ENCODE data around the gene MRGPRG. TPM values are rescaled to one million over a fixed set of nuclear protein-coding genes. Genes with fewer than 3 reads are reported as not detected.

MRGPRG gene
- polyA plus RNA-seq, 1 donor, result not detected

DNA sequence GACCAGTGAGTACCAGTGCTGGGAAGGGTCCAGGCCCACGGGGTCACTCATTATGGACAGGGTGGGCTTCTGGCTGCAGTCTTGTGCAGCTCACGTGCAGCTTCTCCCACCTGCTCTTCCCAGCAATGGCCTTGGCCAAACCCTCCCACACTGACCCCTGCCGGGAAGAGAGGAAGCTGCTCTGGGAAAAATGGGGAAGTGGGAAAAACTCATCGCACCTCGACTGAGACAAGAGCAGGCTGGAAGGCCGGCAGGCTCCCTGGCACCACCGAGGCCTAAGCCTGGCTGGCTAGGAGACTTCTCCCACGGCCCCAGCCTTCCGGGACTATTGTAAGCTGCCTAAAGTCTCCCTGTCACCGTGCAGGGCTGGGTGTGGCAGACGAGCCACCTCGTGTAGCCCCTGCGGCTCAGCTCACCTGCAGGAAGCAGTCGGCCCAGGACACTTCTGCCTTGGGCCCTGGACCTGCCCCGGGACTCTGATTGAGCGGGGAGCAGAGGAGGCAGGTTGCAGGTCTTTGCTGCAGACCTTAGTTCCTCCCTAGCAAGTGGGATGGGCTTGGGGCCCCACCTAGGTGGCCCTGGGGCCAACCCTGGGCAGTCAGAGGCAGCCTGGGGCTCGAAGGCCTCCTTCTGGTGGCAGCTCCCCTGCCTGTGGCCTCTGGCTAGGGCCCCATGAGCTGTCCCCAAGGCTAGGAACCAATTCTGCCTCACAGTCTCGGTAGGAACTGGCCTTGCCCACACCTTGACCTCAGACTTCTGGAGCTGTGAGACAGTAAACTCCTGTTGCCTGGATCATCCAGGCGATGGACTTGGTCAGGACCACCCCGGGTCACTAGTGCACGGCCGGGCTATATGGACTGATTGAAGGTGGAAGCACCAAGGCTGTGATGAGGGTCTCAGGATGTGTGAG lies 23.1 kb downstream of the MRGPRG start:
- peak; percentile 26 for DNase-seq

DNA sequence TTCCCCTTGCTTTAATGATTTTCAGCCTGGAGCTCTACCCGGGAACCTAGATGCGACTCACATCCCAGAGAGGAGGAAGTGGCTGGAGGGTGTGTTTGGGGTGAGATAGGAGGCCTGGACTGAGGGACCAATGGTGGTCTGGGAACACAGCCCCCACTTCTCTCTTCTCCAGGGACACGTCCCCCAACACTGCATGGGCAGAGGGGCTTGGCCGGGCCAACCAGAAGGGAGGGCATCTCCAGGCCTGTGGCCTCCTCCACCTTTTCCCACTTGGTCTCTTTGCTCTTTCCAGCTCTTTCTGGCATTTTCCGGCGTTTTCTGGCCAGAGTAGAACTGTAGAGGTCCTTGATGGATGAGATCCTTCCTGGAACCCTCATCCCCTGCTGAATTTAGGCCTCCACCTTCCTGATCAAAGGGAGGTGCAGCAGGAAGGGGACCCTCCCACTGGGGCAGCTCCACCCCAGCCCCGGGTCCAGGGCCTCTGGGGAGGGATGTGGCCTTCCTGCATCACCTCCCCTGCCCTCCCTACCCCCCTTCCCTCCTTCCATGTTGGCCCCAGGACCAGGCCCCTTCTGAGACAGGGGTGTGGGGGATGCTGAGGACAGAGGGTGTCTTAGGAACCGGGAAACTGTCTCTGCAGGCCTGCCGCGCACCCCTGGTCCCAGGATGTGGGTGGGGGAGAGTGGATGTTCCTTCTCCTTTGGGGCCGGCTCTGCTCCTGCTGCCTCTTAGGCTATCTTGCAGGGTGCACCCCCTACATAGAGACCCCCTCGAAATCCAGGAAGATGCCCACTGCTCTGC lies 24.4 kb downstream of the MRGPRG start:
- DNase-seq, result no peak

DNA sequence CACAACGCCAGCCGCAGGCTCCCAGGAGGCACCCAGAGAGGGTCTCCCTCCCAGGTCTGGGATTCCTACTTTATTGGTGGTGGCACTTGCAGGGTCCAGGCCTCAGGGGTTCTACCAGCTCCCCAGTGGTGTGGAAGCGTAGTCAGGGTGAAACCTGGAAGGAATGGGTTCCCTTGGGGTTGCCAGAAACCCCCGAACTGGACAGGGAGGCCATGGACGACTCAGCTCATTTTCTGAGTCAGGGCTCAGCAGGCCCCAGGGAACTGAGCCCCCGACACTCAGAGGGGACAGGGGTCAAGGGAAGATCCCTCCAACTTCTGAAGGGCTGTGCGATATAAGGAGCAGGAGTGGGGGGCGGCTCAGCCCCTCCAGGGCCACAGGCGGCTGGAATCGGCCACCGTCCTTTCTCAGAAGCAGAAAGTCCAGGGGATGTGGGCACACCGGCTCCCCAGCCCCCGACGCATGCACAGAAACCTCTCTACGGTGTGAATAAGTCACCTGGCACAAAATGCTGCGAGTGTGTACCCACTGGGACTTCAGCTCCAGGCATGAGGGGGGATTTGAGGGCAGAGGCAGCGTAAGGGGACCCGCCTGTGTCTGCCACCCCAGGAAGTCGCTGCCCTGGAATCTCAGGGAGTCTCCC lies 25.1 kb downstream of the MRGPRG start:
- DNase-seq, result no peak

DNA sequence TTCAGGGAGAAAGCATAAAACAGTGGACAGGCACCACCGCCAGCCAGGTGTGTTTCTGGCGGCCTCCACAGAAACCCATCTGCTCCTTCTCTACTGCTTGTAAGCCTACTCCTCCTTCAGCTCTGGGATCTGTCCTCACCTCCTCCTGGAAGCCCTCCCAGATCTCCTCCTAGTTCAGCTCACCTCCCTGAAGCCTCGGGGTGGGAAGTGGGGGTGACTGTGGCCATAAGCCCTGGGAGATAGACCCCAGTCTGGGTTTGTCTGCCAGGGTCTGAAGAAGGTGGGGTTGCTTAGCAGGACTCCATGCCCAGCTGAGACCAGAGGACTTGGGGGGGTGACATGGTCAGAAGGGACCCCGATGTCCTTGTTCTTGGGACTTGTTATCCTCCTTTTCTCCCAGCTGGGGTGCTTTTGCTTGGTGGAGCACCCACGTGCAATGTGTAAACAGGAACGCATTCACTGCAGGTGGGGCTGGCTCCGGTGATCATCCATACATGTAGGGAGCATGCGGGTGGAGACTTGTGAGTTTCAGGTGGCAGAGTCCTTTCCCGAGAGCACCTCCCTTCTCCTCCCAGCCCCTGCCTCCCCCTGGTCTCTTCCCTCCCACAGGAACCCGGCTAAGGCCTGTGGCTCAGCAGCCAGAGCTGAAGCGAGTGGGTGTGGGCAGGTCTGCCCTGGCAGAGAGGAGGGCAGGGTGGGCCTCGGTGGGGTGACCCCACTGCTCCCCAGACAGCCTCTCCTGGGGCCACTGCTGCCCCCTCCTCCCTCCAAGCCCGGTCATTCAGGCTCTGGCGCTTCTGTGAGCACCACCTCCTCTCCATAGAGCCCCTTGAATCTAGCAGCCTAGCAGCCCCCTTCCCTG lies 25.9 kb downstream of the MRGPRG start:
- no peak for DNase-seq

DNA sequence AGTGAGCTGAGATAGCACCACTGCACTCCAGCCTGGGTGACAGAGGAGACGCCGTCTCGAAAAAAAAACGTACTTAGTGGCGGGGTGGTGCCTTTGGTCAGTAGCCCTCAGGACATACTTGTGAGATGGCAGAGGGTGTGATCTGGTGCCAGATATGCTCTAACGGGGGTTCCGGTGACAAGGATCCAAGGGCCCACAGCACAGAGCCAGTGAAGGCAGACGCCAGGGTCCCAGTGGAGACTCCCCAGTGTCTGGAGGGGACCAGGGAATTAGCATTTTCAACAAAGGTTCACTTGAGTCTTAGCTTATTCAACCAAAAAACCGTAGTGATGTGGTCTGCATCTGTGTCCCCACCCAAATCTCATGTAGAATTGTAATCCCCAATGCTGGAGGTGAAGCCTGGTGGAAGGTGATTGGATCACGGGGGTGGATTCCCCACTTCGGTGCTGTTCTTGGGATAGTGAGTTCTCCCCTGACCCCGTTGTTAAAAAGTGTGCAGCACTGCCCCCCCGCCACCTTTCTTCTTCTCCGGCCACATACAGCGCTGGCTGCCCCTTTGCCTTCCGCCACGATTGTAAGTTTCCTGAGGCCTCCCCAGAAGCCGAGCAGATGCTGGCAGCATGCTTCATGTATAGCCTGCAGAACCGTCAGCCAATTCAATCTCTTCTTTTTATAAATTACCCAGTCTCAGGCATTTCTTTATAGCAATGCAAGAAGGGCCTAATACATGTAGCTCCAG lies 26.9 kb downstream of the MRGPRG start:
- no peak for DNase-seq

DNA sequence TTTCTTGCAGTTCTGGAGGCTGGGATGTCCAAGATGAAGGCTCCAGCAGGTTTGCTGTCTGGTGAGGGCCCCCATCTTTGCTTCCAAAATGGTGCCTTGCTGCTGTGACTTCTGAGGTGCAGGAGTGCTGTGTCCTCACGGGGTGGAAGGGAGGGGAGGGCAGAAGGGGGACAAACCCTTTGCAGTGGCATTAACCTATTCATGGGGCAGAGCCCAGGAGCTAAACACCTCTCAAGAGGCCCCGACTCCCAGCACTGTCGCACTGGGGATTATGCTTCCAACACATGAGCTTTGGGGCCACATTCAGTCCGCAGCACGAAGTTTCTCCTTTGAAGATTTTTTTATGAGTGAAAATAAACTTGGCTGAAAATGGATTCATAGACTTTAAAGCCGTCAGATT lies 28.0 kb downstream of the MRGPRG start:
- DNase-seq, result no peak

DNA sequence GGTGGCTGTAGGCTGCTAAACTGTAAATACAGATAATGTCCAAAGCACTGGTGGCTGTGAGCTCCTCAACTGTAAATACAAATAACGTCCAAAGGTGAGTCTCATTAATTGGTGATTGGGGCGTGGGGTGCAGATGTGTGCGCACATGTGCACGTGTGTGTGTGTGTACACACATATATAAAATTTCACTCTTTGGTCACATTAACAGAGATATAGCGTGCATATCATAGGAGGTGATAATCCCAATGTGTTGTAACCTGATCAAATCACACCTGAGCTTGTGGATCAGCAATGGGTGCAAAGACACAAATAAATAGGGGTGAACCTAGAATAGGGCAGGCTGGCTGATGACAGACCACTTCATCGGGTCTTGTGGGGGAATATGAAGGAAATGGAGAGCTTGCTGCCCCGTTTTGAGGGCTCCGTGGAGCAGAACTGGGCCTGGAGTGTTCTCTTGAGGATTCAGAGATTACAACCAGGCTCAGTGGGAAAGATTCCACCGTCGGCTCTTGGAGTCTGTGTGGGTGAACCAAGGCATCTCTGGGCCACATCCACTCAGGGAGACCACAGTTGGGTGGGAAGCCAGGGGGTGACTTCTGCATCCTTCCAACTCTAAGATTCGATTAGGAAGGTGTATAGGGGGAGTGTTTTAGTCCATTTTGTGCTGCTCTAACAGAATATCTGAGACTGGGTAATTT lies 28.6 kb downstream of the MRGPRG start:
- no peak for DNase-seq

DNA sequence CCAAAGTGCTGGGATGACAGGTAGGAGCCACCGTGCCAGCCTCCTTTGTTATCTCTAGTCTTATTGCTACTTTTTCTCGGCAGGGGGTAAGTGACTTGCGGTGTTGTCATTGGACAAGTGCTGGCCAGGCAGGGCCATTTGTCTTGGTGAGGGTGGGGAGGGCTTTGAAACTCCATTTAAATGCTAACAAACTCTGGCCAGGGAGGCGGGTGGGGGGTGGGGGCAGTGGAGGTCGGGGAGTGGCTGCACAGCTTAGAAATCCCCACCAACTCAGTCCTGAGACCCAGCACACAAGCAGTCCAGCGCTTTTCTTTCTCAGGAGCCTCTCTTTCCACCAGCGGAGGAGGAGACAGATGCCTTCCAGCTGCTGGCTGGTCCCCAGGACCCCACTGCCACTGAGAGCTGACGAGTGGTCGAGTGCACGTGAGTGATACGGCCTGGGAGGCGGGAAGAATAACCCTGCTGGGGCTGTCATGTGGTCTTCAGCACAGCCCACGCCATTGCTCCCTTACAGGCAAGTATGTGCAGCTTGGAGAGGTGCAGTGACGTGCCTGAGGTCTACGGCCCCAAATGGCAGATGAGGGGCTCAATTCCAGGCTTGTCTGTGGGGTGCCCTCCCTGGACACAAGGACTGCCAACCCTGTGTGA lies 29.3 kb downstream of the MRGPRG start:
- DNase-seq, result no peak

DNA sequence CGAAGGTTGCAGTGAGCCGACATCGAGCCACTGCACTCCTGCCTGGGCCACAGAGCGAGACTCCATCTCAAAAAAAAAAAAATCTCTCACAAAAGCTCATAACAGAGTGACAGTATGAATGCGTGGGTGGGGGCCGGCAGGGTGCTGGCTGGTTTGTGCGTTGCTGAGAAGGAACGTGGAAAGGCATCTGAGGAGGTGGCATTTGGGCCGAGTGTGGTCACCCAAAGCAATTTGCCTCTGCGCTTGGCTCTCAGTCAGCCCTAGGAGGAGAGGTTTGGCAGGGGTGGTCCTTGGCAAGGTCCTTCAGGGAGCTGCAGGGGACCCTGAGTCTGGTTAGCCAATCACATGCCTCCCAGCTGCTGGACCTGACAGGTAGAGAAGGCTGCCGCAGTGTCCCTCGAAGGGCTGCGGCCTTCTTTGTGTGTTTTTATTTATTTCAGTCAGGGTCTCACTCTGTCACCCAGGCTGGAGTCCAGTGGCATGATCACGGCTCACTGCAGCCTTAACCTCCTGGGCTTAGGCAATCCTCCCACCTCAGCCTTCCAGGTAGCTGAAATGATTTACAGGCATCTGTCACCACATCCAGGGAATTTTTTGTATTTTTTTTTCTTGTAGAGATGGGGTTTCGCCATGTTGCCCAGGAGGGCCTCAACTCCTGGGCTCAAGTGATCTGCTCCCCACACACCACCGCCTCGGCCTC lies 30.0 kb downstream of the MRGPRG start:
- DNase-seq, result no peak

DNA sequence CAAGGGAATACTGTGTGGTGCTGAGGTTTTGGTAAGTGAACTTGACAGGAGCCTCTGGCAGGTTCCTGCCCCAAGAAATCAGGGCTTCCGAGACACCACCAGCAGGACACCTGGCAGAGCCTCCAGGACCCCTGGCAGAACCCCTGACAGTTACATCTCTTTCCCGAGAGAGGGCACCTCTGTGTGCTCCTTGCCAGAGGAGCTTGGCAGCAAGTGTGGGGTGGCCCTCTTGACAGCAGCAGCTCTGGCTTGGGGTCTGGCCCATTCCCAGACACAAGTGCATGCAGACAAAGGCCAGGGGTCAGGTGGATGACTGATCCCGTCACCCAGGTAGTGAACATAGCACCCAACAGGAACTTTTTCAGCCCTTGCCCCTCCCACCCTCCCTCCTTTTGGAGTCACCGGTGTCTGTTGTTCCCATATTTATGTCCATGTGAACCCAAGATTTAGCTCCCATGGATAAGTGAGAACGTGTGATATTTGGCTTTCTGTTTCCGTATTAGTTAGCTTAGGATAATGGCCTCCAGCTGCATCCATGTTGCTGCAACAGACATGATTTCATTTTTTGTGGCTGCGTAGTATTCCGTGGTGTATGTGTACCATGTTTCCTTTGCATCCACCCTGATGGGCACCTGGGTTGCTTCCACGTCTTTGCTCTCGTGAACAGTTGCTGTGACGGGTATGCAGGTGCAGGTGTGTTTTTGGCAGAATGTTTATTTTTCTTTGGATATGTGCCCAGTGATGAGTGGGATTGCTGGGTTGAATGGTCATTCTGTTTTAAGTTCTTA lies 32.3 kb downstream of the MRGPRG start:
- no peak for DNase-seq

DNA sequence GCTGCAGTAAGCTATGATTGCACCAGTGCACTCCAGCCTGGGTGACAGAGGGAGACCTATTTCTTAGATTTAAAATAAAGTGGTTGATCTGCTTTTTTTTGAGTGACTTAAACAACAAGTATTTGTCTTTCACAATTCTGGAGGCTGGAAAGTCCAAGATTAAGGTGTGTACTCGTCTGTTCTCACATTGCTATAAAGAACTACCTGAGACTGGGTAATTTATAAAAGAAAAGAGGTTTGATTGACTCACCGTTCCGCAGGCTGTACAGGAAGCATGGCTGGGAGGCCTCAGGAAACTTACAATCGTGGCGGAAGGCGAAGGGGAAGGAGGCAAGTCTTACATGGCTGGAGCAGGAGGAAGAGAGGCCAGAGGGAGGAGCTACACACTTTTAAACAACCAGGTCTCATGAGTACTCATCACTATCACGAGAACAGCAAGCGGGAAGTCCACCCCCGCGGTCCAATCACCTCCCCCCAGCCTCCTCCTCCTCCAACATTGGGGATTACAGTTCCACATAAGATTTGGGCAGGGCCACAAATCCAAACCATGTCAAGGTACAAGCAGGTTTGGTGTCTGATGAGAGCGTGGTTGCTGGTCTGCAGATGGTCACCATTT lies 33.8 kb downstream of the MRGPRG start:
- DNase-seq, result no peak

DNA sequence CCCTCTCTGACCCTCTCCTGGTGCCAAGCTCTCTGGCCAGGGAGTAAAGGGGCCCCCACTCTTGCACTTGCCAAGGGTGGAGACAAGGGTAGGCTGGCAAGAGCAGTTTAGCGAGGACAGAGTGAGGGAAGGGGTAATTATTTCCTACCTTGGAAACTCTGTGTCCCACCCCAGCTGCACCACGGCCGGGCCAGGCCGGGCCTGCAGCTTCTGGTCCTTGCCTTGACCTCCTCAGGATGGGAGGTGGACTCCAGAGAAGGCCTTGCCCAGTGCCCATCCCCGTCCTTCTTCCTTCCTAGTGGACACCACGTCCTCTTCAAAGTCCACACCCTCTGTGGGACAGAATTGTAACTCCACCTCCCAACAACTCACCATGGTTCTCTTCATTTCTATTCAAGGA lies 35.1 kb downstream of the MRGPRG start:
- DNase-seq, result no peak

DNA sequence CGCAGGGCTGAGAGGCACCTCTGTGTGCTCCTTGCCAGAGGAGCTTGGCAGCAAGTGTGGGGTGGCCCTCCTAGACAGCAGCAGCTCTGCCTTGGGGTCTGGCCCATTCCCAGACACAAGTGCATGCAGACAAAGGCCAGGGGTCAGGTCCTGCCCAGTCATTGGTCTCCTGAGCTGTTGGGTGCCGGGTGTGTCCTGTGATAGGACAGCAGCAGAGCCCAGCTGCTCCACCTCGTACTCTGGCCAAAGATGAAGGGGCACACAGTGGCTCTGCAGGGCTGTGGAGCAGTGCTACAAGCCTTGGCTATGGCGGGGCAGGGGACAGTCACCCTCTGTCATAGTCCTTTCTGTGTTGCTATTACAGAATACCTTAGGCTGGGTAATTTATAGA lies 36.2 kb downstream of the MRGPRG start:
- DNase-seq, result no peak

DNA sequence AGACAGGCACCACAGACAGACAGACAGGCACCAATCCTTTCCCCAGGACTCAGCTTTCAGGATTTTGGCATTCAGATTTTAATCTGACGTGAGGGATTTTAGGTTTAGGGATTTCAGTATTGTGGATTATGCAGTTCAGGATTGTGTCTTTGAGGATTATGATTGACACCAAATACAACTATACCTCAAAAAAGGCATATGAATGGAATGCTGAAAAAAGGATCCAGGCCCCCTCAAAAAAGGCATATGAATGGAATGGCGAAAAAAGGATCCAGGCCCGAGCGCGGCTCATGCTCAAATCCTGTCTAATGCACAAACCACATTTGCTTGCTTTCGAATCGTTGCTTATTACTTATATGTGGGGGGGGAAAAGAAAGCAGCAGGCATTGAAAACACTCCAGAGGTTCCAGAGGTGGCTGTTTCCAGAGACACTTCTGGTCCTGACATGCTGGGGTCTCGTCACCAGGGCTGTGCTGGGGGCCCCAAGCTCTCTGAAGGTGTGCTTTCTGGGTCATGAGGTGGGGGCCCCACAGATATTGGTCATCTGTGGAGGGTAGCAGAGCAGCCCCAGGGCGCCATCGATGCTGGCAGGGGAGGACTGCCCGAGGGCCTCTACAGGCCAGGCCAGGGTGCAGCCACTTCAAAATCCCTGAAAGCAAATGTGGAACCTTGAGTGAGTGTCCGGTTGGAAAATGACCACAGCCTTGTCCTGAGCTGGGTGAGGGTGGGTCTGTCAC lies 36.7 kb downstream of the MRGPRG start:
- DNase-seq, result no peak

DNA sequence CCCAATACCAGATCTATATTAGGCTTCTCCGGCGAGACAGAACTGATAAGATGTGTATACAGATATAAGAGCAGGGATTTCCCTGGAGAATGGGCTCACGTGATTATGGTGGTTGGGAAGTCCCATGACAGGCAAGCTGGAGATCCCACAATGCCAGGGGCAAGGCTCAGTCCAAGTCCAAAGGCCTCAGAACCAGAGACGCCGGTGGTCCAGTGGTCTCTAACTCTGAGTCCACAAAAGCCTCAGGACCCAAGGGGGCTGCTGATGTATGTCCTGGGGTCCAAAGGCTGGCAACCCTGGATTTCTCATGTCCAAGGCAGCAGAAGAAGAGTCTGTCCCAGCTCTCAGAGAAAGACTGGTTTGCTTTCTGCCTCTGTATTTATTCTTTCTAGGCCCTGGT lies 37.7 kb downstream of the MRGPRG start:
- DNase-seq, result no peak

DNA sequence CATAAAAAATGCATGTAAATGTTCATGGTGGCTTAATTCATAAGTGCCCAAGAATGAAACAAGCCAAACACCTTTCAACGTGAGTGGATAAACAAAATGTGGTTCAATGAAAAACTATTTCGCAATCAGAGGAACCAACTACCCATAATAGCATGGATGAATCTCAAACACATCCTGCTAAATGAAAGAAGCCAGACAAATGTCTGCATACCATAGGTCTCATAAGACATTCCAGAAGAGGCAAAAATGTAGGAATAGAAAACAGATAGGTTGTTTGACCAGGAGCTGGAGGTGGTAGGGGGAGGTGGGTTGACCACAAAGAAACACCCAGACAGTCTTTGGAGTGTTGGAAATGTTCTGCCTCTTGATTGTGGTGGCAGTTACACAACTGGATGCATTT lies 40.3 kb downstream of the MRGPRG start:
- DNase-seq, result no peak

DNA sequence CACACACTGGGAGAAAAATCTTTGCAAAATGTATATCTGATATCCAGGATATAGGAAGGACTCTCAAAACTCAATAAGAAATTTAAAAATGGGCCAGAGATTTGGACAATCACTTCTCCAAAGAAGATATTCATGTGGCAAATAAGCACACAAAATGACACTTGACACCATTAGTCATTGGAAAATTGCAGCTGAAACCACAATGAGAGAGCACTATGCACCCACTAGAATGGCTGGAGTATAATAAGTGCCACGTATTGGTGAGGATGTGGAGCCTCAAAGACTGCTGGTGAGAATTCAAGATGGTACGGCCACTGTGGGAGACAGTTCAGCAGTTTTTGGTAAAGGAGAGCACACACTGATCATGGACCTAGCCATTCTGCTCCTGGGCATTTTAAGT lies 40.7 kb downstream of the MRGPRG start:
- no peak for DNase-seq
